Spleen (tissue), 11 donors: ENCODE results near the gene ZNF182. TPM values are rescaled to one million over a fixed set of nuclear protein-coding genes. Genes with fewer than 3 reads are reported as not detected.

ENCODE experiments used
- DNase-seq: peaks from one replicate; pipeline ENCODE4 v3.0.0-alpha.2; 2020
- H3K27ac ChIP-seq, 8 donors: fragments of 200-600 bp; sonication (generic) in 7 of 8; 1 replicate in 4 of 8; 2 replicates in 4 of 8; pipeline versions ENCODE4 v1.5.0 to v1.8.0; 2016 to 2021; ENCODE audit warnings: inconsistent platforms in 4 of 8, mild to moderate bottlenecking in 4 of 8, moderate library complexity in 1 of 8
- H3K27me3 ChIP-seq, 7 donors: fragments of 200-600 bp; sonication (generic) in 6 of 7; replicated peaks in 1 of 7; 1 replicate in 4 of 7; 2 replicates in 3 of 7; pipeline versions ENCODE4 v1.5.0 to v1.8.0; 2016 to 2021; ENCODE audit warnings: inconsistent platforms in 3 of 7, mild to moderate bottlenecking in 1 of 7
- H3K36me3 ChIP-seq, 6 donors: fragments of 200-600 bp; sonication (generic) in 5 of 6; 1 replicate in 4 of 6; 2 replicates in 2 of 6; pipeline versions ENCODE4 v1.5.0 to v1.8.0; 2016 to 2021; ENCODE audit warnings: inconsistent platforms in 2 of 6
- H3K4me1 ChIP-seq, 6 donors: fragments of 200-600 bp; sonication (generic) in 5 of 6; 1 replicate in 3 of 6; 2 replicates in 3 of 6; pipeline versions ENCODE4 v1.5.0 to v1.8.0; 2016 to 2021; ENCODE audit warnings: inconsistent platforms in 3 of 6
- H3K4me3 ChIP-seq, 8 donors: fragments of 200-600 bp; sonication (generic) in 7 of 8; 1 replicate in 4 of 8; 2 replicates in 4 of 8; pipeline versions ENCODE4 v1.5.0 to v1.8.0; 2016 to 2021; ENCODE audit warnings: inconsistent platforms in 4 of 8, mild to moderate bottlenecking in 4 of 8, moderate library complexity in 2 of 8
- H3K9me3 ChIP-seq, 8 donors: fragments of 200-600 bp; sonication (generic) in 7 of 8; 1 replicate in 4 of 8; 2 replicates in 4 of 8; pipeline versions ENCODE4 v1.5.0 to v1.8.0; 2016 to 2021; ENCODE audit warnings: inconsistent platforms in 4 of 8
- CTCF ChIP-seq, 11 experiments: fragments of 200-600 bp in 7 of 11; fragments of 450-650 bp in 4 of 11; sonication (generic) in 4 of 11; IDR thresholded peaks in 8 of 11; conservative IDR thresholded peaks in 3 of 11; 1 replicate in 7 of 11; 2 replicates in 4 of 11; pipeline versions ENCODE4 v1.4.0 to v1.8.0; 2016 to 2021; ENCODE audit warnings: antibody characterized with exemption in 11 of 11, inconsistent platforms in 4 of 11, mild to moderate bottlenecking in 1 of 11
- POLR2A ChIP-seq, 3 donors: fragments of 450-650 bp; IDR thresholded peaks; one replicate each; pipeline ENCODE4 v1.5.1; 2017; ENCODE audit warnings: antibody characterized with exemption in 3 of 3, mild to moderate bottlenecking in 1 of 3
- POLR2AphosphoS5 ChIP-seq, 3 donors: sonication (generic); formaldehyde crosslinking; IDR thresholded peaks; one replicate each; pipeline ENCODE4 v1.5.1; 2017; ENCODE audit warnings: antibody characterized with exemption in 3 of 3
- WGBS, 5 donors: extraction: QIAGEN DNeasy Blood & Tissue Kit in 3 of 5; methylation state at CpG; one replicate each; pipeline versions ENCODE4 v1.1.5 to v1.1.7; 2013 to 2018; 5-methylcytosine and 5-hydroxymethylcytosine counted together
- intact Hi-C: fragments of 100-400 bp; cut with DNase I; formaldehyde crosslinking; loops from one replicate; pipeline ENCODE4 v1.15.0; 2023; ENCODE audit warnings: low total_unique reads
- polyA plus RNA-seq, 3 donors: library from polyadenylated mRNA; stranded (reverse); fragments of 200-250 nt; gene quantifications; one replicate each; pipeline ENCODE4 v1.2.1, GENCODE V29; 2013
- total RNA-seq, 7 donors: library from RNA; depleted of rRNA in 3 of 7; stranded (reverse); fragments of >200 nt in 3 of 7; fragmentation: NEBNext Ultra II Directional in 4 of 7; extraction: Animal tissue kit (Norgen Biotek cat#: 25700) in 4 of 7; gene quantifications; one replicate each; pipeline versions ENCODE4 v1.1.0 to v1.2.1, GENCODE V29; 2016 to 2021
- donor health status: healthy with polysubstance abuse.
- donor health status: DM: no; HTN: no; CAD: no; lungs with moderate emphysema.
- donor health status: DM: no; HTN: no; CAD: no.
- donor health status: Bipolar disorder and iron deficiency.
- donor health status: healthy.
- donor health status: DM: no; HTN: no; CAD: no.
- donor health status: DM: yes; HTN: yes; CAD: no.

Gene ZNF182
- total and polyA plus RNA-seq, 10 donors, result 4.8 to 13.7 (median 7.6) TPM

GRCh38 chrX:48003367-48003757 is 427 bp downstream of the ZNF182 start:
- peaks cover 0 to 24% (median 13%) of the 10 kb centered on the region in 6 donors for H3K4me1 ChIP-seq

GRCh38 chrX:48002929-48003328 is 860 bp downstream of the ZNF182 start:
- H3K27me3 ChIP-seq, result no peaks in the 10 kb centered on the region
- H3K36me3 ChIP-seq, result peaks cover 0 to 7% (median 0%) of the 10 kb centered on the region in 6 donors
- TF ChIP-seq POLR2AphosphoS5 (IDR thresholded peaks at IDR 0.05), result no peak
- TF ChIP-seq POLR2A (IDR thresholded peaks at IDR 0.05), result no peak
- no peak for TF ChIP-seq CTCF (IDR thresholded peaks at IDR 0.05 in 8 of 11, conservative IDR thresholded peaks at IDR 0.05 in 3 of 11)
- H3K27ac ChIP-seq, result peak overlapping the region in 7 of 8 donors; percentile 73 to 90 (median 86)
- peaks cover 0 to 24% (median 13%) of the 10 kb centered on the region in 6 donors for H3K4me1 ChIP-seq
- H3K9me3 ChIP-seq, result no peaks in the 10 kb centered on the region
- peak overlapping the region; percentile 31 to 75 (median 46) for H3K4me3 ChIP-seq
- 45 to 52% (median 49%) methylated on average over 7 of the region's 7 CpGs for WGBS, 5 donors
- intact Hi-C loops, result no loop called here
- no peak for DNase-seq

More at GRCh38 chrX:48003367-48003757, 427 bp downstream of the ZNF182 start:
- Histone ChIP-seq H3K27ac (peak overlapping the region; percentile 53 to 90 (median 82)), H3K36me3 (peaks cover 0 to 7% (median 0%) of the 10 kb centered on the region in 6 donors), H3K4me3 (peak overlapping the region; percentile 31 to 75 (median 46)), H3K27me3 (no peaks in the 10 kb centered on the region), H3K9me3 (no peaks in the 10 kb centered on the region)
- 0 to 39% (median 1%) methylated on average over 13 to 18 of the region's 18 CpGs for WGBS, 5 donors
- TF ChIP-seq POLR2AphosphoS5 (IDR thresholded peaks at IDR 0.05) (no peak), CTCF (IDR thresholded peaks at IDR 0.05 in 8 of 11, conservative IDR thresholded peaks at IDR 0.05 in 3 of 11) (no peak), POLR2A (IDR thresholded peaks at IDR 0.05) (no peak)
- intact Hi-C loops, result no loop called here
- DNase-seq, result peak; percentile 84

GRCh38 chrX:48002319-48002718 is 1.5 kb downstream of the ZNF182 start:
- TF ChIP-seq CTCF (IDR thresholded peaks at IDR 0.05 in 8 of 11, conservative IDR thresholded peaks at IDR 0.05 in 3 of 11), result no peak
- WGBS, 5 donors, result 51 to 73% (median 58%) methylated on average over 3 of the region's 3 CpGs
- peak overlapping the region in 1 of 8 donors; percentile 75 for H3K4me3 ChIP-seq
- H3K27me3 ChIP-seq, result no peaks in the 10 kb centered on the region
- intact Hi-C loops, result no loop called here
- no peak overlapping the region for H3K27ac ChIP-seq
- no peak for DNase-seq
- no peaks in the 10 kb centered on the region for H3K9me3 ChIP-seq
- peaks cover 0 to 24% (median 13%) of the 10 kb centered on the region in 6 donors for H3K4me1 ChIP-seq
- H3K36me3 ChIP-seq, result peaks cover 0 to 12% (median 0%) of the 10 kb centered on the region in 6 donors

GRCh38 chrX:48001260-48001659 is 2.5 kb downstream of the ZNF182 start:
- intact Hi-C loops, result no loop called here
- Histone ChIP-seq H3K4me3 (no peak overlapping the region), H3K9me3 (peaks cover 0 to 7% (median 0%) of the 10 kb centered on the region in 8 donors), H3K4me1 (peaks cover 0 to 24% (median 13%) of the 10 kb centered on the region in 6 donors), H3K36me3 (peaks cover 0 to 23% (median 4%) of the 10 kb centered on the region in 6 donors), H3K27ac (no peak overlapping the region), H3K27me3 (no peaks in the 10 kb centered on the region)
- 81 to 91% (median 82%) methylated on average over 3 of the region's 3 CpGs for WGBS, 5 donors
- TF ChIP-seq POLR2A (IDR thresholded peaks at IDR 0.05) (no peak), CTCF (IDR thresholded peaks at IDR 0.05 in 8 of 11, conservative IDR thresholded peaks at IDR 0.05 in 3 of 11) (no peak), POLR2AphosphoS5 (IDR thresholded peaks at IDR 0.05) (no peak)
- DNase-seq, result no peak
